HepG2 (cell line): Measurements from ENCODE around the gene RNF13. TPM values are rescaled to one million over a fixed set of nuclear protein-coding genes. Genes with fewer than 3 reads are reported as not detected.
A peak's percentile ranks its signal among the peaks of the same experiment; 100 is the strongest.

ENCODE experiments used
- DPF2 ChIP-seq: sonication (generic); formaldehyde crosslinking; IDR thresholded peaks from 2 replicates; pipeline ENCODE4 v1.4.0; 2020; ENCODE audit warnings: mild to moderate bottlenecking, low read depth, missing genetic modification reagents, borderline replicate concordance
- ETV6 ChIP-seq: sonication (generic); formaldehyde crosslinking; conservative IDR thresholded peaks from 2 replicates; pipeline ENCODE4 v1.4.0; 2020; ENCODE audit warnings: missing genetic modification reagents
- EZH2 ChIP-seq: conservative IDR thresholded peaks from 2 replicates; pipeline ENCODE4 v1.6.1; 2012; ENCODE audit warnings: mild to moderate bottlenecking, low read depth, low read length, moderate library complexity
- GATAD2A ChIP-seq: IDR thresholded peaks from 2 replicates; pipeline ENCODE4 v1.6.1; 2016
- NPAS2 ChIP-seq: sonication (generic); formaldehyde crosslinking; IDR thresholded peaks from 2 replicates; pipeline ENCODE4 v1.8.0; 2022; ENCODE audit warnings: mild to moderate bottlenecking, missing genetic modification reagents, borderline replicate concordance
- PPARG ChIP-seq: conservative IDR thresholded peaks from 2 replicates; pipeline ENCODE4 v1.6.1; 2016; ENCODE audit warnings: missing biosample characterization, missing genetic modification reagents
- PRMT3 ChIP-seq: sonication (generic); formaldehyde crosslinking; IDR thresholded peaks from 2 replicates; pipeline ENCODE4 v1.8.1; 2022; ENCODE audit warnings: low read depth, mild to moderate bottlenecking, moderate library complexity, missing genetic modification reagents, borderline replicate concordance
- SIX1 ChIP-seq: sonication (generic); formaldehyde crosslinking; IDR thresholded peaks from 2 replicates; pipeline ENCODE4 v1.4.0; 2020; ENCODE audit warnings: missing genetic modification reagents, borderline replicate concordance
- SP1 ChIP-seq, 2 experiments: fragments of 450-650 bp in 1 of 2; sonication (generic) in 1 of 2; formaldehyde crosslinking in 1 of 2; IDR thresholded peaks; 2 replicates each; pipeline versions ENCODE4 v1.4.0 to v1.6.1; 2016 to 2020; ENCODE audit warnings: missing genetic modification reagents in 1 of 2
- ZFP37 ChIP-seq: sonication (generic); formaldehyde crosslinking; IDR thresholded peaks from 2 replicates; pipeline ENCODE4 v1.4.0; 2020; ENCODE audit warnings: missing genetic modification reagents, borderline replicate concordance
- ZFP41 ChIP-seq: sonication (generic); formaldehyde crosslinking; IDR thresholded peaks from 2 replicates; pipeline ENCODE4 v1.4.0; 2020; ENCODE audit warnings: mild to moderate bottlenecking, missing genetic modification reagents, borderline replicate concordance
- ZIK1 ChIP-seq: sonication (generic); formaldehyde crosslinking; IDR thresholded peaks from 2 replicates; pipeline ENCODE4 v1.5.0; 2020; ENCODE audit warnings: mild to moderate bottlenecking, low read depth, missing genetic modification reagents, borderline replicate concordance
- ZKSCAN1 ChIP-seq: fragments of 150-350 bp; IDR thresholded peaks from 2 replicates; pipeline ENCODE4 v1.6.1; 2014; ENCODE audit warnings: low read length
- ZNF207 ChIP-seq: fragments of 450-650 bp; IDR thresholded peaks from 2 replicates; pipeline ENCODE4 v1.6.1; 2016; ENCODE audit warnings: antibody characterized with exemption, borderline replicate concordance
- ZNF263 ChIP-seq: sonication (generic); formaldehyde crosslinking; IDR thresholded peaks from 2 replicates; pipeline ENCODE4 v1.4.0; 2020; ENCODE audit warnings: missing genetic modification reagents
- ZNF333 ChIP-seq: sonication (generic); formaldehyde crosslinking; IDR thresholded peaks from 2 replicates; pipeline ENCODE4 v1.4.0; 2020; ENCODE audit warnings: mild to moderate bottlenecking, missing genetic modification reagents, borderline replicate concordance
- ZNF484 ChIP-seq: sonication (generic); formaldehyde crosslinking; IDR thresholded peaks from 2 replicates; pipeline ENCODE4 v1.5.1; 2020; ENCODE audit warnings: mild to moderate bottlenecking, low read depth, missing genetic modification reagents, borderline replicate concordance
- ZZZ3 ChIP-seq: sonication (generic); formaldehyde crosslinking; IDR thresholded peaks from 2 replicates; pipeline ENCODE4 v1.4.0; 2020; ENCODE audit warnings: missing genetic modification reagents, mild to moderate bottlenecking, borderline replicate concordance
- polyA plus RNA-seq, 8 experiments: library from polyadenylated mRNA; depleted of rRNA in 3 of 8; stranded (reverse) in 7 of 8; unstranded in 1 of 8; fragments of >200 nt; fragmentation: Illumina TruSeq in 4 of 8; extraction: Trizol in 4 of 8; gene quantifications; 2 replicates each; pipeline versions ENCODE4 v1.2.1 to v1.2.3, GENCODE V29; 2011 to 2016; ENCODE audit warnings: low read depth in 4 of 8, missing spikeins in 1 of 8, mixed read lengths in 1 of 8; ENCODE audit not compliant: insufficient read depth in 1 of 8
- total RNA-seq, 5 experiments: library from RNA; depleted of rRNA; stranded (reverse); fragments of >200 nt; fragmentation: Illumina TruSeq; extraction: Trizol; gene quantifications; 2 replicates each; pipeline ENCODE4 v1.2.3, GENCODE V29; 2016; ENCODE audit warnings: low read depth in 1 of 5
- TF ChIP-seq, protein P1 (sequence below): sonication (generic); formaldehyde crosslinking; conservative IDR thresholded peaks from 2 replicates; pipeline ENCODE4 v1.8.0; 2022; ENCODE audit warnings: mild to moderate bottlenecking, moderate library complexity, missing genetic modification reagents
- TF ChIP-seq, protein P2 (sequence below): IDR thresholded peaks from 2 replicates; pipeline ENCODE4 v1.6.1; 2018; ENCODE audit warnings: missing genetic modification reagents, mild to moderate bottlenecking, missing compliant biosample characterization
- TF ChIP-seq, protein P3 (sequence below): sonication (generic); formaldehyde crosslinking; IDR thresholded peaks from 2 replicates; pipeline ENCODE4 v1.5.0; 2020; ENCODE audit warnings: mild to moderate bottlenecking, missing genetic modification reagents, borderline replicate concordance
- TF ChIP-seq, protein P4 (sequence below): sonication (generic); formaldehyde crosslinking; IDR thresholded peaks from 2 replicates; pipeline ENCODE4 v1.5.1; 2020; ENCODE audit warnings: missing genetic modification reagents, mild to moderate bottlenecking, borderline replicate concordance

Gene RNF13
- total and polyA plus RNA-seq, 2 of the 13 experiments (the other 11 are each of a cell fraction or from before 2014, with no cell fraction given): 39.8 to 46.0 TPM

DNA sequence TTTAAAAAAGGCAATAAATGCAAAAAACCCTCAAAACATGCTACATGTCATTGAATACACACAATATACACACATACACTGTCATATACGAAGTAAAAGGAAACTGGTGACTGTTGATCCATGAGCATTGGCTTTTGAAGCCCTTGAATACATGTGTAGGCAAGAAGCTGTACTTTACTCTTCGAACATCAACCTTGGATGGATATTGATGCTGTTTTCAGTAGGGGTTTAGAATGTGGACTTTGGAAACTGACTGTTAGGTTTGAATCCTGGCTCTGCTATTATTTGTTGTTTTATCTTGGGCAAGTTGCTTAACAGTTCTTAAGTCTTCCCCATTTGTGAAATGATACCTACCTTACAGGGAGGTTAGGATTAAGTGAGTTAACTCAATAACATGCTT, 30.5 kb downstream of the RNF13 start (continued):
- TF ChIP-seq PRMT3 (CRISPR knock-in tag): no peak
- TF ChIP-seq PPARG: no peak; the same call in 1 of the 2 replicates
- TF ChIP-seq ZKSCAN1: no peak
- TF ChIP-seq, protein P1, sequence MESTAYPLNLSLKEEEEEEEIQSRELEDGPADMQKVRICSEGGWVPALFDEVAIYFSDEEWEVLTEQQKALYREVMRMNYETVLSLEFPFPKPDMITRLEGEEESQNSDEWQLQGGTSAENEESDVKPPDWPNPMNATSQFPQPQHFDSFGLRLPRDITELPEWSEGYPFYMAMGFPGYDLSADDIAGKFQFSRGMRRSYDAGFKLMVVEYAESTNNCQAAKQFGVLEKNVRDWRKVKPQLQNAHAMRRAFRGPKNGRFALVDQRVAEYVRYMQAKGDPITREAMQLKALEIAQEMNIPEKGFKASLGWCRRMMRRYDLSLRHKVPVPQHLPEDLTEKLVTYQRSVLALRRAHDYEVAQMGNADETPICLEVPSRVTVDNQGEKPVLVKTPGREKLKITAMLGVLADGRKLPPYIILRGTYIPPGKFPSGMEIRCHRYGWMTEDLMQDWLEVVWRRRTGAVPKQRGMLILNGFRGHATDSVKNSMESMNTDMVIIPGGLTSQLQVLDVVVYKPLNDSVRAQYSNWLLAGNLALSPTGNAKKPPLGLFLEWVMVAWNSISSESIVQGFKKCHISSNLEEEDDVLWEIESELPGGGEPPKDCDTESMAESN (CRISPR knock-in tag): no peak
- TF ChIP-seq SIX1 (CRISPR knock-in tag): 0 out of 2 replicates have a peak, but pooled peaks have one; percentile 29
- no peak for TF ChIP-seq ZIK1 (CRISPR knock-in tag)
- TF ChIP-seq, protein P2, sequence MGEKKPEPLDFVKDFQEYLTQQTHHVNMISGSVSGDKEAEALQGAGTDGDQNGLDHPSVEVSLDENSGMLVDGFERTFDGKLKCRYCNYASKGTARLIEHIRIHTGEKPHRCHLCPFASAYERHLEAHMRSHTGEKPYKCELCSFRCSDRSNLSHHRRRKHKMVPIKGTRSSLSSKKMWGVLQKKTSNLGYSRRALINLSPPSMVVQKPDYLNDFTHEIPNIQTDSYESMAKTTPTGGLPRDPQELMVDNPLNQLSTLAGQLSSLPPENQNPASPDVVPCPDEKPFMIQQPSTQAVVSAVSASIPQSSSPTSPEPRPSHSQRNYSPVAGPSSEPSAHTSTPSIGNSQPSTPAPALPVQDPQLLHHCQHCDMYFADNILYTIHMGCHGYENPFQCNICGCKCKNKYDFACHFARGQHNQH (CRISPR knock-in tag): peak; percentile 29; the same call in 1 of the 2 replicates
- no peak for TF ChIP-seq EZH2
- TF ChIP-seq ZZZ3 (CRISPR knock-in tag): no peak
- TF ChIP-seq, protein P3, sequence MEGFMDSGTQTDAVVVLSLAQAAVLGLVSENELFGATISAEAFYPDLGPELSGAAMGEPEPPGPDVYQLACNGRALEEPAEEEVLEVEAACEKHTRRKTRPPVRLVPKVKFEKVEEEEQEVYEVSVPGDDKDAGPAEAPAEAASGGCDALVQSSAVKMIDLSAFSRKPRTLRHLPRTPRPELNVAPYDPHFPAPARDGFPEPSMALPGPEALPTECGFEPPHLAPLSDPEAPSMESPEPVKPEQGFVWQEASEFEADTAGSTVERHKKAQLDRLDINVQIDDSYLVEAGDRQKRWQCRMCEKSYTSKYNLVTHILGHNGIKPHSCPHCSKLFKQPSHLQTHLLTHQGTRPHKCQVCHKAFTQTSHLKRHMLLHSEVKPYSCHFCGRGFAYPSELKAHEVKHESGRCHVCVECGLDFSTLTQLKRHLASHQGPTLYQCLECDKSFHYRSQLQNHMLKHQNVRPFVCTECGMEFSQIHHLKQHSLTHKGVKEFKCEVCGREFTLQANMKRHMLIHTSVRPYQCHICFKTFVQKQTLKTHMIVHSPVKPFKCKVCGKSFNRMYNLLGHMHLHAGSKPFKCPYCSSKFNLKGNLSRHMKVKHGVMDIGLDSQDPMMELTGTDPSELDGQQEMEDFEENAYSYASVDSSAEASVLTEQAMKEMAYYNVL: peak; percentile 27; the same call in 1 of the 2 replicates
- TF ChIP-seq DPF2 (CRISPR knock-in tag): peak; percentile 50; the same call in 1 of the 2 replicates
- TF ChIP-seq NPAS2 (CRISPR knock-in tag): no peak
- TF ChIP-seq ZNF263 (CRISPR knock-in tag): no peak
- no peak for TF ChIP-seq ZNF333 (CRISPR knock-in tag)
- TF ChIP-seq ZNF484 (CRISPR knock-in tag): no peak
- TF ChIP-seq GATAD2A (CRISPR knock-in tag): peak; percentile 84
- no peak for TF ChIP-seq ZFP41
- no peak for TF ChIP-seq ZFP37 (CRISPR knock-in tag)
- TF ChIP-seq ETV6 (CRISPR knock-in tag): no peak
- no peak for TF ChIP-seq ZNF207
- TF ChIP-seq, protein P4, sequence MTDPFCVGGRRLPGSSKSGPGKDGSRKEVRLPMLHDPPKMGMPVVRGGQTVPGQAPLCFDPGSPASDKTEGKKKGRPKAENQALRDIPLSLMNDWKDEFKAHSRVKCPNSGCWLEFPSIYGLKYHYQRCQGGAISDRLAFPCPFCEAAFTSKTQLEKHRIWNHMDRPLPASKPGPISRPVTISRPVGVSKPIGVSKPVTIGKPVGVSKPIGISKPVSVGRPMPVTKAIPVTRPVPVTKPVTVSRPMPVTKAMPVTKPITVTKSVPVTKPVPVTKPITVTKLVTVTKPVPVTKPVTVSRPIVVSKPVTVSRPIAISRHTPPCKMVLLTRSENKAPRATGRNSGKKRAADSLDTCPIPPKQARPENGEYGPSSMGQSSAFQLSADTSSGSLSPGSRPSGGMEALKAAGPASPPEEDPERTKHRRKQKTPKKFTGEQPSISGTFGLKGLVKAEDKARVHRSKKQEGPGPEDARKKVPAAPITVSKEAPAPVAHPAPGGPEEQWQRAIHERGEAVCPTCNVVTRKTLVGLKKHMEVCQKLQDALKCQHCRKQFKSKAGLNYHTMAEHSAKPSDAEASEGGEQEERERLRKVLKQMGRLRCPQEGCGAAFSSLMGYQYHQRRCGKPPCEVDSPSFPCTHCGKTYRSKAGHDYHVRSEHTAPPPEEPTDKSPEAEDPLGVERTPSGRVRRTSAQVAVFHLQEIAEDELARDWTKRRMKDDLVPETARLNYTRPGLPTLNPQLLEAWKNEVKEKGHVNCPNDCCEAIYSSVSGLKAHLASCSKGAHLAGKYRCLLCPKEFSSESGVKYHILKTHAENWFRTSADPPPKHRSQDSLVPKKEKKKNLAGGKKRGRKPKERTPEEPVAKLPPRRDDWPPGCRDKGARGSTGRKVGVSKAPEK: no peak
- TF ChIP-seq SP1 (IDR thresholded peaks at IDR 0.05): no peak
- TF ChIP-seq SP1 (CRISPR knock-in tag; IDR thresholded peaks at IDR 0.05): no peak
